GM21717 (cell line): ENCODE measurements around the gene PHRF1.

Experiments
- ATAC-seq: cut with Tn5 transposase; IDR thresholded peaks from one replicate; pipeline ENCODE4 v1.9.1; 2021; ENCODE audit warnings: mild to moderate bottlenecking, moderate library complexity; ENCODE audit not compliant: unreplicated experiment

Gene PHRF1

GRCh38 chr11:575996-576768 is at the start of gene PHRF1:
TSS of gene PHRF1 (plus strand) at chr11:576470. CDS start at chr11:581513, 5,043 bp downstream.
- peak; percentile 68 for ATAC-seq

GRCh38 chr11:528166-528814 is 48.0 kb upstream of the PHRF1 start:
- no peak for ATAC-seq

- ATAC-seq, result no peak
Measured at GRCh38 chr11:528815-529727, 47.2 kb upstream of the PHRF1 start.

- no peak for ATAC-seq
Measured at GRCh38 chr11:529728-530411, 46.4 kb upstream of the PHRF1 start.

GRCh38 chr11:530960-531831 is 45.1 kb upstream of the PHRF1 start:
- no peak for ATAC-seq

GRCh38 chr11:531919-532526 is 44.2 kb upstream of the PHRF1 start:
- no peak for ATAC-seq

GRCh38 chr11:532527-532985 is 43.7 kb upstream of the PHRF1 start:
- no peak for ATAC-seq

GRCh38 chr11:532986-533585 is 43.2 kb upstream of the PHRF1 start:
- ATAC-seq, result no peak

- ATAC-seq, result no peak
Measured at GRCh38 chr11:533586-534395, 42.5 kb upstream of the PHRF1 start.

- no peak for ATAC-seq
Measured at GRCh38 chr11:534396-535209, 41.7 kb upstream of the PHRF1 start.

GRCh38 chr11:535210-535518 is 41.1 kb upstream of the PHRF1 start:
- ATAC-seq, result peak; percentile 4

GRCh38 chr11:535519-536454 is 40.5 kb upstream of the PHRF1 start, which contains the start of gene HRAS:
TSS of gene HRAS (minus strand) at chr11:535576.
- ATAC-seq, result peak; percentile 61

GRCh38 chr11:536841-537621 is 39.2 kb upstream of the PHRF1 start, which contains the start of gene LRRC56:
TSS of gene LRRC56 (plus strand) at chr11:537527. CDS start at chr11:540685, 3,158 bp downstream.
- ATAC-seq, result peak; percentile 44

- no peak for ATAC-seq
Measured at GRCh38 chr11:537622-538430, 38.4 kb upstream of the PHRF1 start.
